Measurements from ENCODE around the gene HPS6. TPM values are rescaled to one million over a fixed set of nuclear protein-coding genes. Genes with fewer than 3 reads are reported as not detected.
A peak's percentile ranks its signal among the peaks of the same experiment; 100 is the strongest.

The HPS6 gene
- total and polyA plus RNA-seq, 9 of the 15 experiments (the other 6 are each of a cell fraction or from before 2014, with no cell fraction given) = 0.45 to 14.0 (median 4.5) TPM

- ChIA-PET CTCF (ENCODE audit: low intra/inter-chr PET ratio) (no interaction called here), POLR2A (interaction anchor here (0.6 to 2.9 kb wide), 9 partner anchors 10 to 325 kb away, joined by 3 to 17 read pairs (median 3); no protein-coding TSS in a partner anchor)
- Histone ChIP-seq H3K36me3 (ENCODE audit: control insufficient read depth, insufficient read depth, low read length) (peaks cover 9% of the 10 kb centered on the region; the same call in 1 of the 3 replicates), H3K9me3 (replicated peaks; ENCODE audit: control insufficient read depth, insufficient read depth, low read depth, low read length) (no peaks in the 10 kb centered on the region), H3K4me2 (ENCODE audit: insufficient read depth, low read length) (no peak overlapping the region), H3K9me1 (ENCODE audit: control insufficient read depth, insufficient read depth, low read length) (peaks cover 4% of the 10 kb centered on the region), H3K4me3 (no peak overlapping the region), H3K79me2 (ENCODE audit: control insufficient read depth, insufficient read depth, low read length) (peaks cover 21% of the 10 kb centered on the region), H2AFZ (ENCODE audit: low read depth, low read length) (no peak overlapping the region), H3K27ac (ENCODE audit: extremely low read depth, low read depth, low read length) (no peak overlapping the region), H4K20me1 (replicated peaks; ENCODE audit: control insufficient read depth, insufficient read depth, low read length) (peaks cover 5% of the 10 kb centered on the region; the same call in 1 of the 2 replicates), H3K9ac (ENCODE audit: insufficient read depth in 1 of 2, low read depth in 2 of 2, low read length in 2 of 2) (no peak overlapping the region), H3K27me3 (ENCODE audit: control insufficient read depth in 2 of 2, insufficient read depth in 2 of 2, low read length in 2 of 2) (no peaks in the 10 kb centered on the region), H3K4me1 (replicated peaks in 1 of 2; ENCODE audit: control insufficient read depth in 2 of 2, insufficient read depth in 2 of 2, low read length in 2 of 2) (peaks cover 25 to 38% of the 10 kb centered on the region in 2 experiments; a peak in 4 of 5 replicates)
- no peak for TF ChIP-seq ZBTB12 (CRISPR knock-in tag; IDR thresholded peaks at IDR 0.05)
- TF ChIP-seq NFIX (CRISPR knock-in tag; IDR thresholded peaks at IDR 0.05; ENCODE audit: low read depth) = peak; percentile 48; the same call in 1 of the 2 replicates
- TF ChIP-seq NFIC (IDR thresholded peaks at IDR 0.05) = peak; percentile 95
- intact Hi-C loops (cut with micrococcal nuclease) = loop anchor here (5.0 kb wide), 1 partner anchor 856 kb away; no protein-coding TSS in a partner anchor
- BruUV-seq (replicated peaks) = no TSS peak
- no peak for FAIRE-seq
- in situ Hi-C loops (cut with MboI) = no loop called here
- peak in 3 of 4 experiments; percentile 30 to 64 (median 46) for DNase-seq (ENCODE audit: extremely low read depth in 1 of 4, low spot score in 3 of 4)
- no peak for ATAC-seq
- 29% methylated on average over 1 of the region's 1 CpG for WGBS (ENCODE audit: insufficient coverage, low coverage, missing lambda C conversion rate)
Observed at GRCh38 chr10:102068216-102068615, 3.1 kb downstream of the HPS6 start.

- intact Hi-C loops (cut with micrococcal nuclease) = loop anchor here (5.0 kb wide), 1 partner anchor 857 kb away; no protein-coding TSS in a partner anchor
- CTCF ChIA-PET (ENCODE audit: low intra/inter-chr PET ratio) = no interaction called here
Observed at GRCh38 chr10:102069071-102069470, 3.9 kb downstream of the HPS6 start.

More at GRCh38 chr10:102069071-102069470, 3.9 kb downstream of the HPS6 start:
- Histone ChIP-seq H2AFZ (ENCODE audit: low read depth, low read length) (no peak overlapping the region), H3K79me2 (ENCODE audit: control insufficient read depth, insufficient read depth, low read length) (peaks cover 21% of the 10 kb centered on the region), H3K9me1 (ENCODE audit: control insufficient read depth, insufficient read depth, low read length) (peaks cover 4% of the 10 kb centered on the region), H4K20me1 (replicated peaks; ENCODE audit: control insufficient read depth, insufficient read depth, low read length) (peaks cover 5% of the 10 kb centered on the region; the same call in 1 of the 2 replicates), H3K27ac (ENCODE audit: extremely low read depth, low read depth, low read length) (no peak overlapping the region), H3K4me2 (ENCODE audit: insufficient read depth, low read length) (no peak overlapping the region), H3K9ac (ENCODE audit: insufficient read depth in 1 of 2, low read depth in 2 of 2, low read length in 2 of 2) (peak overlapping the region in 1 of 2 experiments; percentile 61; a peak in 1 of 4 replicates), H3K4me3 (no peak overlapping the region), H3K27me3 (ENCODE audit: control insufficient read depth in 2 of 2, insufficient read depth in 2 of 2, low read length in 2 of 2) (no peaks in the 10 kb centered on the region), H3K9me3 (replicated peaks; ENCODE audit: control insufficient read depth, insufficient read depth, low read depth, low read length) (no peaks in the 10 kb centered on the region), H3K4me1 (replicated peaks in 1 of 2; ENCODE audit: control insufficient read depth in 2 of 2, insufficient read depth in 2 of 2, low read length in 2 of 2) (peaks cover 24 to 38% of the 10 kb centered on the region in 2 experiments; a peak in 4 of 5 replicates), H3K36me3 (ENCODE audit: control insufficient read depth, insufficient read depth, low read length) (peaks cover 9% of the 10 kb centered on the region; the same call in 1 of the 3 replicates)
- TF ChIP-seq TSC22D4 (tag; IDR thresholded peaks at IDR 0.05) = no peak
- no peak for TF ChIP-seq JUND (IDR thresholded peaks at IDR 0.05; ENCODE audit: borderline replicate concordance, low read depth, low read length)
- no peak for TF ChIP-seq JUND (tag; IDR thresholded peaks at IDR 0.05; ENCODE audit: borderline replicate concordance, low read depth, low read length)
- peak; percentile 58; the same call in 1 of the 2 replicates for TF ChIP-seq SPI1 (IDR thresholded peaks at IDR 0.05; ENCODE audit: borderline replicate concordance, low read depth, low read length)
- no peak for FAIRE-seq
- POLR2A ChIA-PET = interaction anchor here (0.6 to 2.9 kb wide), 7 partner anchors 9 to 296 kb away, joined by 3 to 17 read pairs (median 3); no protein-coding TSS in a partner anchor
- in situ Hi-C loops (cut with MboI) = no loop called here
- no TSS peak for BruUV-seq (replicated peaks)
- ATAC-seq = no peak
- no peak for DNase-seq (ENCODE audit: extremely low read depth in 1 of 4, low spot score in 3 of 4)

Measured in K562 (cell line).